ENCODE data around the gene NELFA.
"Not testable (repeated sequence)": the region's sequence is repeated elsewhere in the genome, so short reads cannot be mapped to it uniquely, and the experiment has no call there.

The NELFA gene

GRCh38 chr4:1993718-1994516, 14.9 kb downstream of the NELFA start:
- not testable (repeated sequence) for DNase-seq (ENCODE audit: low spot score)

GRCh38 chr4:1993169-1993516, 15.6 kb downstream of the NELFA start:
- no peak for DNase-seq (ENCODE audit: low spot score)

- no peak for DNase-seq (ENCODE audit: low spot score)
Observed at GRCh38 chr4:1992468-1993168, 16.2 kb downstream of the NELFA start.

GRCh38 chr4:1991596-1992434, 17.0 kb downstream of the NELFA start:
- DNase-seq (ENCODE audit: low spot score), result no peak

GRCh38 chr4:1991087-1991486, 17.7 kb downstream of the NELFA start:
- no peak for DNase-seq (ENCODE audit: low spot score)

GRCh38 chr4:1990676-1991075, 18.1 kb downstream of the NELFA start:
- DNase-seq (ENCODE audit: low spot score), result no peak

- DNase-seq (ENCODE audit: low spot score), result no peak
Observed at GRCh38 chr4:1990348-1990645, 18.5 kb downstream of the NELFA start.

GRCh38 chr4:1989533-1990347, 19.0 kb downstream of the NELFA start:
- DNase-seq (ENCODE audit: low spot score), result no peak

- no peak for DNase-seq (ENCODE audit: low spot score)
Observed at GRCh38 chr4:1988327-1988724, 20.4 kb downstream of the NELFA start.

- DNase-seq (ENCODE audit: low spot score), result no peak
Observed at GRCh38 chr4:1987721-1988326, 20.9 kb downstream of the NELFA start.

GRCh38 chr4:1987296-1987695, 21.5 kb downstream of the NELFA start:
- no peak for DNase-seq (ENCODE audit: low spot score)

- no peak for DNase-seq (ENCODE audit: low spot score)
Observed at GRCh38 chr4:1986578-1987210, 22.1 kb downstream of the NELFA start.

GRCh38 chr4:1985780-1986577, 22.8 kb downstream of the NELFA start:
- no peak for DNase-seq (ENCODE audit: low spot score)

GRCh38 chr4:1985294-1985693, 23.5 kb downstream of the NELFA start:
- no peak for DNase-seq (ENCODE audit: low spot score)

- DNase-seq (ENCODE audit: low spot score), result no peak
Observed at GRCh38 chr4:1984406-1985191, 24.2 kb downstream of the NELFA start.

- DNase-seq (ENCODE audit: low spot score), result no peak
Observed at GRCh38 chr4:1983846-1984405, 24.8 kb downstream of the NELFA start.

- DNase-seq (ENCODE audit: low spot score), result no peak
Observed at GRCh38 chr4:1983053-1983845, 25.5 kb downstream of the NELFA start.
